Stimulated activated CD8-positive, alpha-beta memory T cell treated with anti-CD3 and anti-CD28 coated beads, Interleukin-2, amount 100 ng/mL, for 1 hour (primary cell): ENCODE results near the gene RBM20.

Experiments
- DNase-seq, 2 donors: peaks; one replicate each; pipeline ENCODE4 v3.0.0-alpha.2; 2020; ENCODE audit warnings: low read depth in 2 of 2

The RBM20 gene

DNA sequence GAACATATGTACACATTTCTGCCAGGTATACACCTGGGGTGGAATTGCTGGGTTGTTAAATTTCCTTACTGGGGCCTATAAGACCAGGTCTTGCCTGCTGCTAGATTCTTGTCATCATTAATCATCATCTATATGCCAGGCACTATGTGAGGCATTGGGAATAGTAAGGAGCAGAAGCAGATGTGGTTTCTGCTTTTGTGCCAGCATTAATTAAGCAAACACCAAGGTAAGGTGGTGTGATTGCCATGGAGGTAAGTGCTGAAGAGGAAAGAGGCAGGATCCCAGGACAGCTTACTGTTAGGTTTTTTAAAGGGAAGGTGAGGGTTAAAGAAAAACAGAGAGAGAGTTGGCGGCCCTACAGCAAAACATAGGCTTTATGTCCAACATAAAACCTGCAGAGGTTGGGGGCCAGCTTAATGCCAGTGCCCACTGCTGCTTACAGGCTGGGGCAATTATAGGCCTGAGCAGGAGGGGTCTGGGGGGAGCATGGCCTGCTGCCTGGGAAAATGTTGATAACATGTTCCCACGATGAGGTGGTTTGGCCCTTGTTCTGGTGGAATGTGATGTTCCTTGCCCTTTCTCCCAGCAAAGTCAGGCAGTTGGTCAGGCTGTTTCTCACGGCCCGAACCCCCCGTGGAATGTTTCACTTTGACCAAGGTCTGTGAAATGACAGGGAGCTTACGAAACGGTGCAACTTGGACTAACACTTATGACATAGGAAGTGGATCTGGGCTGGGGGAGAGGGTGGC is 93.9 kb downstream of the RBM20 start:
- DNase-seq: no peak

DNA sequence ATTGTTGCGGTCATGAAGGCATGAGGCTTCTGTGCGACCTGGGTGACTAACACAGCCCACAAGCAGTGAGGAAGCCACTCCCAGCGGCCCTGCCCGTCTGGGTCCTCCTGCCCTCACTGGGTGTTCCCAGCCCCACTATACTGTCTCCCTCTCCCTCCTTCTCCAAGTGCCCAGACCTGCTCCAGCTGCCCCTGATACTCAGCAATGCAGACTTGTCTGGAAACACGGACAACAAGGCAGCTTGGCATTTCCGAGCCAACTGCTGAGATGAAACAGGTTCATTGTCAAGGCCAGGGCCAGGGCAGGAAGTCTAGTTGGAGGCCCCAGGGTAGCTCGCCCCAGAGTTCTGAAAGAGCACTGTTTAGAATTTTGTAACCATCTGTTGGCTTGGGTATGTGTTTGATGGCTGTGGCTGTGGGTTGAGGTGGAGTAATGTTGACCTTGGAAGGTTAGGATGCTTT is 95.7 kb downstream of the RBM20 start:
- DNase-seq: no peak

DNA sequence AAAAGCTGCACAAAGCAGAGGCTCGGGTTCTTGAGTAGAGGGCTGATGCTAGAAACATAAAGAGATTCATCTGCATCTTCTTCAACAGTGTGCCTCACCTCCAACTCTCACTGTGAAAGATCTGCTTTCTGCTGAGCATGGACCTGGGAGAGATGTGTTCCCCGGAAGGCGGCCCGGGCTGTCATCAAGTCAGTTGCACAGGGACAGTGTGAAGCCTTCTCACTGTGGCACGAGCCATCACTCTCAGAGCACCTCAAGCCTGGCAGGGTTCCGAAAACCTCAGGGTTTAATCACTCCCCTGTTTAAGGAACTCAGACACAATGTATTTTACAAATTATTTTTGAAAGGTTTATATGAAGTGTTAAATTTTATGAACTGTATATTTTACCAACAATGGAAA is 98.7 kb downstream of the RBM20 start:
- no peak for DNase-seq

GRCh38 chr10:110744782-110745181 is 100.6 kb downstream of the RBM20 start:
- no peak for DNase-seq

- DNase-seq: peak in 1 of 2 donors; percentile 3
Observed at GRCh38 chr10:110746254-110746826, 102.2 kb downstream of the RBM20 start.

DNA sequence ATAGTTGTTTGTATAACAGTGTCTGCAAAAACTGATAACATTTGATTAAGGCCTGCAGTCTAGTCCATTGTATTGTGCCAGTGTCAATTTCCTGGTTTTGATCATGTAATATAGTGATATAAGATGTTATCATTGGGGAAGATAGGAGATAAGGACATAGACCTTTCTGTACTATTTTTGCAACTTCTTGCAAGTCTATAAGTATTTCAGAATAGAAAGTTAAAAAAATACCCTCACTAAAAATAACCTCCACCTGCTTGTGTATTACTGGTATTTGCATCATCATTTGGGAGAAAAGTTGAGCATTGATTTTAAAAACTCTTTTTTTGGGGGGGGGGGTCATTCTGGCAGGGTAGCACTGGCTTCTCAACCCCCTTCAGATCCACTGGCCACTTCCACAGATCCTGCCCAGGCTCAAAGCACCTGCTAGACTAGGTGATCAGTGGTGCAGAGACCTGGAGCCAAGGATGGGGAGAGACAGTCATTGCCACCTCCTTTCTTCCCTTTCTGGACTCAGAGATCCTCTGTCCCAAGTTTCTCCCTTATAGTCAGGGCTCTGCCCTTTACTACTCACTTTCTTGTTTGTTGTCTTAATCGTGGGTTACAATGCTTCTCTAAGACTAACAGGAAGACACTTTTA is 103.0 kb downstream of the RBM20 start:
- DNase-seq: no peak

DNA sequence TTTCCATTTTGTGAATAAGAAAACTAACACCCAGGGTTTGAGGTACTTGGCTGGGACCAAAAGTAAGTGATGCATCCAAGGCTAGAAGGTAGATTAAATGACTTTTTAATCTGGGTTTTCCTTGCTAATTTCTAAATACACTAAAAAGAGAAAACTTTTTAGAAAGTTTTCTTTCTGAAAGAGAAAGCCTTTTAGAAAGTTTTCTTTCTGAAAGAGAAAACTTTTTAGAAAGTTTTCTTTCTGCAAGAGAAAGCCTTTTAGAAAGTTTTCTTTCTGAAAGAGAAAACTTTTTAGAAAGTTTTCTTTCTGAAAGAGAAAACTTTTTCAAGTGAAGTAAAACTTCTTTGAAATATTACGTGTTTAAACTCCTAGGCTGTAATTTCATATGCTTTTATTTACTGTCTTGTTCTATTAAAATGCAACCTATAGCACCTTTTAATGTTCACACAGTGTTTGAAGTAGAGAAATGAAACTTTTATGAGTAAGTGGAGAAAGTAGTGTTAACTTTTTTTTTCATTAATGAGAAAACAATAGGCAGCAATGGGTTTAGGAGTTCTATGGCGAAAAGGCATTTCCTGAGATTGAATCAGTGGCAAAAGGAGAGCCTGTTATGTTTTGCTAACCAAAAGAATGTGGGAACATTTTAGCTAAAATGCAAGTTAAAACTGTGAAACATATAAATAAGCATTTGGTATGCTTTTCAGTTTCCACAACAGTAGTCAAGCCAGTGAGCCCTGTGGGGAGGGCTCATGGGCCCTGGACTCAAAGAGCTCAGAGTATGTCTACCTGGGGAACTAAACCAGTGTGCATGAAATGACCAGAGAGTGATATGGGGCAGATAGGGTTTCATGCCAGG is 103.7 kb downstream of the RBM20 start:
- DNase-seq: no peak

GRCh38 chr10:110748970-110749369 is 104.8 kb downstream of the RBM20 start:
- DNase-seq: no peak

DNA sequence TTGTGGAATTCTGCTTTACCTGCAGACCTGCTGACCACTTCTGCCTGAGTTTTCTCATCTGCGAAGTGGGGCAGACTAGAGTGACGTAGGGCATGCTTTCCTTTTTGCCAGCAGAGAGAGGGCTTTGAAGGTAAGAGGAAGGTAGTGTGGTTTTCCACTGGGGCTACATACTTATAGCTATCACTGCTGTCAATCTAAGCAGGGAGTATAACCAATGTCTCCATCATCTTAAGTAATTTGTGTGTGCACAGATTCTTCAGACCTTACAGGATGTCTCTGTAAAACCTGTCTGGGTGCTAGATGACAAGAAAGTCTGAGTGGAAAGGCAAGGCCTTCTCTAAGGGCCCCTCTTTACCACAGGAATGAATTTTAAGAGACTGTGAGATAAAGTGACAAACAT is 106.8 kb downstream of the RBM20 start:
- no peak for DNase-seq

DNA sequence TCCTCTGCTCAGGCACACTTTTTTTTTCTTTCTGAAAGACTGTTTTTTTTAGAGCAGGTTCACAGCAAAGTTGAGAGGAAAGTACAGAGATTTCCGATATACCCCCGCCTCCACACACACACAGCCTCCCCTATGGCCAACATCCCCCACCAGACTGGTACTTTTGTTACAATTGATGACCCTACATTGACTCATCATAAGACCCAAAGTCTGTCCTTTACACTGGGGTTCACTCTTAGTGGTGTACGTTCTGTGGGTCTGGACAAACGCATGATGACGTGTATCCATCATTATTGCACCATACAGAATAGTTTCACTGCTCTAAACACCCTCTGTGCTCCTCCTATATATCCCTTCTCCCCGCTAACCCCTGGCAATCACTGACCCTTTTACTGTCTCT is 107.7 kb downstream of the RBM20 start:
- DNase-seq: no peak

- no peak for DNase-seq
Observed at GRCh38 chr10:110753462-110753861, 109.3 kb downstream of the RBM20 start.

DNA sequence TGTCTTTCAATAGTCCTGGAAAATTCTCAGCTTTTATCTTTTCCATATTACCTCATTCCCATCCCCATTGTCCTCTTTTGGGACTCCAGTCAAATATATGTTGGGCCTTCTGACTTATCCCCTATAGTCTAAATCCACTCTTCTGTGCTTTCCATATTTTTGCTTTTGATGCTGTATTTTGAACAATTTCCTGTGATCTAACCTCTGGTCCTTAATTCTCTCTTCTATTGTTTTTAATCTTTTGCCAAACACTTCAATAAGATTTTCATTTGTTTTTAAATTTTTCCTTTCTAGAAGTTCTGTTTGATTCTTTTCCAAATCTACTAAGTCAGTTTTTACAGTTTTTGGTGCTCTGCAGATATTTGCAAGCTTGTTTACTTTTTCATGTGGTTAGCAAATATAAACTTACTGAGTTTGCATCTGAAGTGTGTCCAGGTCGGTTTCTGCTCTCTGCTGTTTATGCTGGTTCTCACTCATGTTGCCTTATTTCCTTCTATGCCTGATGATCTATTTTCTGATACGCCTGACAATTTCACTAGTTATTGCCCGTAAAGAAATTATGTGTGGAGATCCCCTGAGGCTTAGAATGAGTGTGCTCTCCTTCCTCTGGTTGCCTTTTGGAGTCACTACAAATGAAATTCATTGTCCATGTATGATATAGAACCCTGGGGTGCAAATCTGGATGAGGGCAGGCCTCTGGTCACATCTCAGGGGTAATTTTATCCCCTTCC is 110.4 kb downstream of the RBM20 start:
- no peak for DNase-seq

GRCh38 chr10:110755781-110756180 is 111.6 kb downstream of the RBM20 start:
- no peak for DNase-seq

- no peak for DNase-seq
Observed at GRCh38 chr10:110756876-110757275, 112.7 kb downstream of the RBM20 start.

- no peak for DNase-seq
Observed at GRCh38 chr10:110757586-110757985, 113.5 kb downstream of the RBM20 start.

- no peak for DNase-seq
Observed at GRCh38 chr10:110758128-110758765, 114.1 kb downstream of the RBM20 start.

DNA sequence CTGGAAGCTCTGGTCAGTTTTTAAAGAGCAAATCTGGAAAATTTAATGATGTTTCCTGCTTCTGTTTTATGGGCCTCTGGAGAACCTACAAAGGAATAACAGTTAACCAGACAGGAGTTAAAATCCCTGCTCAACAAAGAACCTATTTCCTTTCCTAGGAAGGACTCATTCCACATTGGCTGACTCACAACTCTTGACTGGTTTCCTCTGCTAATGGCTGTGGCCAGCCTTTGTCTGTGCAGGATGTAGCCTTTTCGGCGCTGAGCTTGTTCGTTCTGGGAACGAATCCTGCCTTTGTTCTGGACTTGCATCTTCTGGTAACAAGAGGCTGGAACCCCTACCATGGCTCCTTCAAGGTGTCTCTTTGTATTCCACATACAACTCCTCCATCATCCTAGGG is 114.8 kb downstream of the RBM20 start:
- no peak for DNase-seq

GRCh38 chr10:110759523-110759922 is 115.4 kb downstream of the RBM20 start:
- no peak for DNase-seq

- DNase-seq: no peak
Observed at GRCh38 chr10:110762109-110762848, 118.1 kb downstream of the RBM20 start.

- DNase-seq: no peak
Observed at GRCh38 chr10:110762849-110763211, 118.7 kb downstream of the RBM20 start.
